SU-DHL-6 (cell line): ENCODE data around the gene ANKRD33B.

Experiments
- H2AFZ ChIP-seq: fragments of 200-600 bp; sonication (generic); 2 replicates; pipeline ENCODE4 v1.6.1; 2014; ENCODE audit warnings: low read depth, mild to moderate bottlenecking, moderate library complexity, mixed read lengths, antibody characterized with exemption, low read length; ENCODE audit not compliant: severe bottlenecking
- H3F3A ChIP-seq: fragments of 200-600 bp; shearing (Covaris generic); 2 replicates; pipeline ENCODE4 v1.6.0; 2016; ENCODE audit warnings: antibody characterized with exemption, mild to moderate bottlenecking; ENCODE audit not compliant: insufficient read depth
- H3K27ac ChIP-seq: fragments of 200-600 bp; sonication (generic); 2 replicates; pipeline ENCODE4 v1.5.1; 2016; ENCODE audit warnings: low read depth, mild to moderate bottlenecking, low read length, moderate library complexity, mixed read lengths
- H3K27me3 ChIP-seq: fragments of 200-600 bp; sonication (generic), shearing (Covaris generic); 2 replicates; pipeline ENCODE4 v1.6.0; 2014; ENCODE audit warnings: mild to moderate bottlenecking, low read length
- H3K36me3 ChIP-seq: fragments of 200-600 bp; sonication (generic); 2 replicates; pipeline ENCODE4 v1.6.1; 2014; ENCODE audit warnings: mild to moderate bottlenecking, low read length, mixed read lengths
- H3K4me2 ChIP-seq: fragments of 300-600, 200-600 bp; shearing (Covaris generic), sonication (generic); 2 replicates; pipeline ENCODE4 v1.6.0; 2014; ENCODE audit warnings: low read length, low read depth, mild to moderate bottlenecking; ENCODE audit not compliant: poor library complexity, severe bottlenecking
- H3K4me3 ChIP-seq: fragments of 200-600 bp; sonication (generic); 2 replicates; pipeline ENCODE4 v1.5.1; 2014; ENCODE audit warnings: antibody characterized with exemption, low read length, mild to moderate bottlenecking, mixed read lengths; ENCODE audit not compliant: insufficient read depth, poor library complexity, severe bottlenecking
- H3K79me2 ChIP-seq: fragments of 200-600 bp; sonication (generic); 2 replicates; pipeline ENCODE4 v1.6.1; 2014; ENCODE audit warnings: mild to moderate bottlenecking, low read length, moderate library complexity; ENCODE audit not compliant: insufficient read depth
- H3K9ac ChIP-seq: fragments of 200-600 bp; sonication (generic); 2 replicates; pipeline ENCODE4 v1.7.0; 2014; ENCODE audit warnings: mild to moderate bottlenecking, low read length
- H3K9me2 ChIP-seq: fragments of 200-600 bp; sonication (generic); replicated peaks from 2 replicates; pipeline ENCODE4 v1.6.1; 2014; ENCODE audit warnings: low read length; ENCODE audit not compliant: insufficient read depth
- H3K9me3 ChIP-seq: fragments of 200-600 bp; sonication (generic); 2 replicates; pipeline ENCODE4 v1.6.1; 2014; ENCODE audit warnings: low read length, mixed read lengths; ENCODE audit not compliant: insufficient read depth
- H4K20me1 ChIP-seq: fragments of 200-600 bp; sonication (generic); 2 replicates; pipeline ENCODE4 v1.6.1; 2014; ENCODE audit warnings: low read depth, mild to moderate bottlenecking, antibody characterized with exemption, low read length, moderate library complexity, mixed read lengths
- CTCF ChIP-seq: fragments of 200-600 bp; sonication (generic); IDR thresholded peaks from one replicate; pipeline ENCODE4 v1.5.1; 2017; ENCODE audit warnings: antibody characterized with exemption, mild to moderate bottlenecking, low read length, moderate library complexity; ENCODE audit not compliant: insufficient read depth, poor library complexity, severe bottlenecking
- EZH2phosphoT487 ChIP-seq: fragments of 200-600 bp; sonication (generic), shearing (Covaris generic); conservative IDR thresholded peaks from 2 replicates; pipeline ENCODE4 v1.6.1; 2018; ENCODE audit warnings: mild to moderate bottlenecking, antibody characterized with exemption, low read length, moderate library complexity, mixed read lengths

The ANKRD33B gene

GRCh38 chr5:10586008-10586407 is 22.1 kb downstream of the ANKRD33B start:
- no peak overlapping the region for H3K9ac ChIP-seq
- TF ChIP-seq EZH2phosphoT487 (no peak), CTCF (no peak)

GRCh38 chr5:10586555-10586954 is 22.7 kb downstream of the ANKRD33B start:
- TF ChIP-seq CTCF, result no peak
- no peak for TF ChIP-seq EZH2phosphoT487
- H3K9ac ChIP-seq, result no peak overlapping the region
- peaks cover 97% of the 10 kb centered on the region for H3K79me2 ChIP-seq
- H3K36me3 ChIP-seq, result 0 out of 2 replicates have a peak, but pooled peaks cover 3% of the 10 kb centered on the region
- no peak overlapping the region for H2AFZ ChIP-seq
- no peaks in the 10 kb centered on the region for H4K20me1 ChIP-seq
- H3F3A ChIP-seq, result peaks cover 17% of the 10 kb centered on the region
- no peaks in the 10 kb centered on the region for H3K9me3 ChIP-seq
- 0 out of 2 replicates have a peak overlapping the region, but pooled peaks have one; percentile 4 for H3K27ac ChIP-seq
- no peaks in the 10 kb centered on the region for H3K27me3 ChIP-seq
- H3K4me2 ChIP-seq, result no peak overlapping the region
- no peak overlapping the region for H3K4me3 ChIP-seq
- no peaks in the 10 kb centered on the region for H3K9me2 ChIP-seq

More at GRCh38 chr5:10586008-10586407, 22.1 kb downstream of the ANKRD33B start:
- Histone ChIP-seq H4K20me1 (no peaks in the 10 kb centered on the region), H3K27ac (0 out of 2 replicates have a peak overlapping the region, but pooled peaks have one; percentile 4), H2AFZ (no peak overlapping the region), H3K36me3 (0 out of 2 replicates have a peak, but pooled peaks cover 3% of the 10 kb centered on the region), H3K4me3 (no peak overlapping the region), H3K9me2 (no peaks in the 10 kb centered on the region), H3K79me2 (peaks cover 97% of the 10 kb centered on the region), H3K27me3 (no peaks in the 10 kb centered on the region), H3K9me3 (no peaks in the 10 kb centered on the region), H3F3A (peaks cover 17% of the 10 kb centered on the region), H3K4me2 (no peak overlapping the region)

GRCh38 chr5:10588109-10588775 is 24.4 kb downstream of the ANKRD33B start:
- Histone ChIP-seq H3F3A (peaks cover 17% of the 10 kb centered on the region), H3K79me2 (peaks cover 96% of the 10 kb centered on the region), H3K4me2 (no peak overlapping the region), H3K27me3 (no peaks in the 10 kb centered on the region), H3K4me3 (no peak overlapping the region), H3K36me3 (0 out of 2 replicates have a peak, but pooled peaks cover 3% of the 10 kb centered on the region), H4K20me1 (no peaks in the 10 kb centered on the region), H3K9ac (no peak overlapping the region), H2AFZ (no peak overlapping the region), H3K27ac (no peak overlapping the region), H3K9me2 (no peaks in the 10 kb centered on the region), H3K9me3 (no peaks in the 10 kb centered on the region)
- TF ChIP-seq EZH2phosphoT487 (no peak), CTCF (no peak)
